MM.1S (cell line): ENCODE measurements around the gene FRY.

Source experiments
- DNase-seq: peaks from one replicate; pipeline ENCODE4 v3.0.0-alpha.2; 2015
- H2AFZ ChIP-seq: fragments of 300-600 bp; sonication (generic); 2 replicates; pipeline ENCODE4 v1.6.0; 2016; ENCODE audit warnings: antibody characterized with exemption, low read length
- H3F3A ChIP-seq: fragments of 300-600 bp; sonication (generic); 2 replicates; pipeline ENCODE4 v1.6.1; 2016; ENCODE audit warnings: mild to moderate bottlenecking, antibody characterized with exemption, low read length, moderate library complexity, mixed read lengths; ENCODE audit not compliant: insufficient read depth
- H3K27ac ChIP-seq: fragments of 300-600 bp; sonication (generic); 2 replicates; pipeline ENCODE4 v1.5.1; 2016; ENCODE audit warnings: mild to moderate bottlenecking, low read length
- H3K27me3 ChIP-seq: fragments of 300-600 bp; sonication (generic); replicated peaks from 2 replicates; pipeline ENCODE4 v1.6.0; 2016; ENCODE audit warnings: low read length; ENCODE audit not compliant: insufficient read depth
- H3K36me3 ChIP-seq: fragments of 300-600 bp; sonication (generic); replicated peaks from 2 replicates; pipeline ENCODE4 v1.6.1; 2016; ENCODE audit warnings: mild to moderate bottlenecking, low read length, mixed read lengths; ENCODE audit not compliant: insufficient read depth
- H3K4me1 ChIP-seq: fragments of 300-600 bp; sonication (generic); 2 replicates; pipeline ENCODE4 v1.6.1; 2016; ENCODE audit warnings: low read length, mixed read lengths
- H3K4me2 ChIP-seq: fragments of 300-600 bp; sonication (generic); 2 replicates; pipeline ENCODE4 v1.6.0; 2016; ENCODE audit warnings: low read depth, low read length
- H3K4me3 ChIP-seq: fragments of 300-600 bp; sonication (generic); 2 replicates; pipeline ENCODE4 v1.5.1; 2016; ENCODE audit warnings: low read length, mixed read lengths
- H3K79me2 ChIP-seq: fragments of 300-600 bp; sonication (generic); 2 replicates; pipeline ENCODE4 v1.6.1; 2016; ENCODE audit warnings: mixed run types, low read length, mixed read lengths
- H3K9ac ChIP-seq: fragments of 300-600 bp; sonication (generic); 2 replicates; pipeline ENCODE4 v1.6.1; 2016; ENCODE audit warnings: low read length, mixed read lengths
- H3K9me2 ChIP-seq: fragments of 300-600 bp; sonication (generic); replicated peaks from 2 replicates; pipeline ENCODE4 v1.6.1; 2016; ENCODE audit warnings: mild to moderate bottlenecking, low read length, mixed read lengths; ENCODE audit not compliant: insufficient read depth
- H3K9me3 ChIP-seq: fragments of 300-600 bp; sonication (generic); replicated peaks from 2 replicates; pipeline ENCODE4 v1.6.1; 2016; ENCODE audit warnings: mild to moderate bottlenecking, low read length, mixed read lengths; ENCODE audit not compliant: insufficient read depth
- H4K20me1 ChIP-seq: fragments of 300-600 bp; sonication (generic); 2 replicates; pipeline ENCODE4 v1.6.1; 2016; ENCODE audit warnings: mild to moderate bottlenecking, low read length, moderate library complexity, mixed read lengths; ENCODE audit not compliant: insufficient read depth
- CTCF ChIP-seq: fragments of 300-600 bp; sonication (generic); IDR thresholded peaks from 2 replicates; pipeline ENCODE4 v1.5.1; 2016; ENCODE audit warnings: antibody characterized with exemption, low read length, mixed read lengths
- EZH2 ChIP-seq: fragments of 300-600 bp; sonication (generic); optimal IDR thresholded peaks from 2 replicates; pipeline ENCODE3; 2017; ENCODE audit warnings: low read depth, mild to moderate bottlenecking, antibody characterized with exemption, low read length, mixed read lengths
- EZH2phosphoT487 ChIP-seq: fragments of 300-600 bp; sonication (generic); IDR thresholded peaks from 2 replicates; pipeline ENCODE4 v1.6.1; 2018; ENCODE audit warnings: antibody characterized with exemption, low read length

Gene FRY

DNA sequence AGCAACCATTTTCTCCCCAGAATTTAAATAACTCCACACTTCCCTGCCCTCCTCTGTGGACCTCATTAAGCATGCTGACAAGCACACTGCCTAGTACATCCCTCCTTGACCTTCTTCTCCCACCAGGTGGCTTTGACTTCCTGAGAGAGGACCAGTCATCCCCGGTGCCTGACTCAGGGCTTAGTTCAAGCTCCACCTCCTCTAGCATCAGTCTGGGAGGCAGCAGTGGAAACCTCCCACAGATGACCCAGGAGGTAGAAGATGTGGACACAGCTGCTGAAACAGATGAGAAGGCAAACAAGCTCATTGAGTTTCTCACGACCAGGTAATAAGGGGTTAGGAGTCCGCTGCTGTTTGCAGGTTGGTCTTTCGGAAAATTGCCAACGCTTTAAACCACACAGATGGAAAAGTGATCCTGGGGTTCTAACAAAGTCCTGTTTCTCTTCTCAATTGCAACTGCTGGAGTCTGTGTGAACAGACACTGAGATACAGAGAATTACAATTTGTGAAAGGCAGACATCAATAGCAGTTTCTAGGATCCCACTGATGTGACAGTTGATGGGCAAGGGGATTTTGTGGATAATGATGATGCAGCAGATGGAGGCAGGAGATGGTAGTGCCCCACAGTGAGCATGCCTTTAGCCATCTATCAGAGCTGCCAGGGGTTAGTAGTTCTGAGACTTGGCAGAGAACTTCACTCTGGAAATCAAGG is 196.9 kb downstream of the FRY start:
- H3K79me2 ChIP-seq = no peaks in the 10 kb centered on the region
- no peaks in the 10 kb centered on the region for H3K27me3 ChIP-seq
- H2AFZ ChIP-seq = no peak overlapping the region
- no peaks in the 10 kb centered on the region for H3K9me3 ChIP-seq
- no peaks in the 10 kb centered on the region for H4K20me1 ChIP-seq
- no peak overlapping the region for H3K9ac ChIP-seq
- no peak overlapping the region for H3K4me2 ChIP-seq
- H3K36me3 ChIP-seq = no peaks in the 10 kb centered on the region
- H3K9me2 ChIP-seq = no peaks in the 10 kb centered on the region
- no peaks in the 10 kb centered on the region for H3F3A ChIP-seq
- H3K4me1 ChIP-seq = no peaks in the 10 kb centered on the region
- TF ChIP-seq CTCF (no peak), EZH2phosphoT487 (no peak), EZH2 (no peak)
- DNase-seq = no peak
- H3K4me3 ChIP-seq = no peak overlapping the region
- no peak overlapping the region for H3K27ac ChIP-seq

DNA sequence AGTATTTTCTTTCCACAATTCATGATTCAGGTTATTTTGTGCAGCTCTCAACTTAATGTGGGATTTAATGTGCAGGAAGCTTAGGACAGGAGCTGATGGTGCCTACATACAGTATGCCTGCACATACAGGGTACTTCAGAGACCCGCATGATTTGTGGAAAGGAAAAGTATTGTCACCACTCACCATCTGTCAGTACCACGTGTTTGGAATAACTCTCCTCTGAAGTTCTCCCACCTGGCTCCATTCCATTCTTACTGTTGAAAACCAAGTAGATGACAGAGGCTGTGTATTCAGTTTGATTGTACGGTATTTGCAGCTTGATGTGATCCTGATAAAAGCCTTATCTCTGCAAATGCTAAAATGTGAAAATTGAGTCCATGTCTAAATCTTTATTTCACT is 197.9 kb downstream of the FRY start:
- H3F3A ChIP-seq = no peaks in the 10 kb centered on the region
- no peak overlapping the region for H3K4me2 ChIP-seq
- no peaks in the 10 kb centered on the region for H3K36me3 ChIP-seq
- H3K27ac ChIP-seq = no peak overlapping the region
- no peak overlapping the region for H2AFZ ChIP-seq
- no peak overlapping the region for H3K9ac ChIP-seq
- DNase-seq = no peak
- H4K20me1 ChIP-seq = no peaks in the 10 kb centered on the region
- H3K4me3 ChIP-seq = no peak overlapping the region
- no peaks in the 10 kb centered on the region for H3K4me1 ChIP-seq
- no peaks in the 10 kb centered on the region for H3K79me2 ChIP-seq
- no peaks in the 10 kb centered on the region for H3K9me3 ChIP-seq
- no peaks in the 10 kb centered on the region for H3K27me3 ChIP-seq
- H3K9me2 ChIP-seq = no peaks in the 10 kb centered on the region
- no peak for TF ChIP-seq EZH2

GRCh38 chr13:32232263-32232662 is 200.7 kb downstream of the FRY start:
- TF ChIP-seq EZH2 (no peak), CTCF (no peak), EZH2phosphoT487 (no peak)
- Histone ChIP-seq H3K9me2 (no peaks in the 10 kb centered on the region), H3K9ac (no peak overlapping the region), H3K36me3 (no peaks in the 10 kb centered on the region), H3K79me2 (no peaks in the 10 kb centered on the region), H3K4me2 (no peak overlapping the region), H3K4me1 (no peaks in the 10 kb centered on the region), H3K4me3 (no peak overlapping the region), H3K9me3 (no peaks in the 10 kb centered on the region), H2AFZ (no peak overlapping the region), H3K27ac (no peak overlapping the region), H4K20me1 (no peaks in the 10 kb centered on the region), H3F3A (no peaks in the 10 kb centered on the region), H3K27me3 (no peaks in the 10 kb centered on the region)
- no peak for DNase-seq

DNA sequence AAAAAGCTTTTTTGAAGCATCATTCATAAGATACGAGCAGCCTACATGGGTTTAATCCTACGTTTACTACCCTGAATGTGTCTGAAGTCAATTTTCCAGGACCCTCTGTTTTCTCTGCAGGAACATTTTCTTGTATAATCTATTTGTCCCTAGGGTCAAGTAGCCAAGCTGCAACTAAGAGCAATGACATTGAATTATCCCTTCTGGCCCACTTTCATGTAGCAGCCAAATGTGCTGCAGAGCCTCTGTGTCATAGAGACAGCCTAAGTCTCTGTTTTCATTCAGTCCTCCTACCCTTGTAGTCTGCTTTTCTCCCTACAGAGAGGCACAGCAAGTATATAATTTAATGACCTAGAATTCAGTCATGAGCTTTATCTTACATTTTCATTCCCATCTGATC is 201.5 kb downstream of the FRY start:
- no peak for DNase-seq
- no peaks in the 10 kb centered on the region for H3K27me3 ChIP-seq
- no peak overlapping the region for H3K27ac ChIP-seq
- H2AFZ ChIP-seq = no peak overlapping the region
- no peak for TF ChIP-seq EZH2phosphoT487
- no peak for TF ChIP-seq CTCF
- no peak for TF ChIP-seq EZH2
- H3K4me3 ChIP-seq = no peak overlapping the region
- H3K4me1 ChIP-seq = no peaks in the 10 kb centered on the region
- no peaks in the 10 kb centered on the region for H3K36me3 ChIP-seq
- no peak overlapping the region for H3K4me2 ChIP-seq
- no peaks in the 10 kb centered on the region for H3K9me3 ChIP-seq
- no peaks in the 10 kb centered on the region for H3F3A ChIP-seq
- H3K79me2 ChIP-seq = no peaks in the 10 kb centered on the region
- H4K20me1 ChIP-seq = no peaks in the 10 kb centered on the region
- no peaks in the 10 kb centered on the region for H3K9me2 ChIP-seq
- H3K9ac ChIP-seq = no peak overlapping the region
